BLaER1 (cell line): Measurements from ENCODE around the gene GPATCH1.

ENCODE experiments used
- H3K27ac ChIP-seq: shearing (Covaris generic); formaldehyde crosslinking; 2 replicates; pipeline ENCODE4 v1.8.1; 2022
- H3K27me3 ChIP-seq: shearing (Covaris generic); formaldehyde crosslinking; 2 replicates; pipeline ENCODE4 v1.8.1; 2022
- H3K36me3 ChIP-seq: shearing (Covaris generic); formaldehyde crosslinking; 2 replicates; pipeline ENCODE4 v1.8.1; 2022
- H3K4me1 ChIP-seq: shearing (Covaris generic); formaldehyde crosslinking; 2 replicates; pipeline ENCODE4 v1.8.1; 2022
- H3K4me2 ChIP-seq: shearing (Covaris generic); formaldehyde crosslinking; 2 replicates; pipeline ENCODE4 v1.8.1; 2022
- H3K4me3 ChIP-seq: shearing (Covaris generic); formaldehyde crosslinking; 2 replicates; pipeline ENCODE4 v1.8.1; 2022
- H3K9ac ChIP-seq: shearing (Covaris generic); formaldehyde crosslinking; 2 replicates; pipeline ENCODE4 v1.8.1; 2022
- H3K9me3 ChIP-seq: shearing (Covaris generic); formaldehyde crosslinking; 2 replicates; pipeline ENCODE4 v1.8.1; 2022
- H4K20me1 ChIP-seq: shearing (Covaris generic); formaldehyde crosslinking; 2 replicates; pipeline ENCODE4 v1.8.1; 2022
- Cebpa-rat ChIP-seq: shearing (Covaris generic); IDR thresholded peaks from 2 replicates; pipeline ENCODE4 v1.8.1; 2022

GPATCH1 gene

DNA sequence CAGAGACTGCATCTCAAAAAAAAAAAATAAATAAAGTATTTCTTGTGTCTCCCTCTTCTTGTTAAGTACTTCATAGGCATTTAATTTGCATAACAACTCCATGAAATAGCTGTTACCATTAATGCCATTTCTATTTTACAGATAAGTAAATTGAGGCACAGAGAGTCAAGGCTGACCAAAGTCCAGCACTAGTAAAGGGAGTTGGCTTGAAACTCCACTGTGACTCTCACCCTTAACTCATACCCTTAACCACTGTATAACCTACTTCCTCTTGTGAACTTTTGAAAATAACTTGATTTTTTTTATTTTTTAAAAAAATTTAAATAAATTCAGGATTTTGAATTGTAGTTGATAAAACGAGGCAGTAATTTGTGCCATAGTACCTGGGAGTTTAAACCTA lies 6.0 kb downstream of the GPATCH1 start:
- Histone ChIP-seq H3K4me3 (no peak overlapping the region), H3K36me3 (peaks cover 45% of the 10 kb centered on the region), H3K27me3 (no peaks in the 10 kb centered on the region), H3K9ac (no peak overlapping the region), H3K27ac (no peak overlapping the region), H4K20me1 (no peaks in the 10 kb centered on the region), H3K4me2 (no peak overlapping the region), H3K9me3 (no peaks in the 10 kb centered on the region), H3K4me1 (peaks cover 6% of the 10 kb centered on the region)
- no peak for TF ChIP-seq Cebpa-rat

DNA sequence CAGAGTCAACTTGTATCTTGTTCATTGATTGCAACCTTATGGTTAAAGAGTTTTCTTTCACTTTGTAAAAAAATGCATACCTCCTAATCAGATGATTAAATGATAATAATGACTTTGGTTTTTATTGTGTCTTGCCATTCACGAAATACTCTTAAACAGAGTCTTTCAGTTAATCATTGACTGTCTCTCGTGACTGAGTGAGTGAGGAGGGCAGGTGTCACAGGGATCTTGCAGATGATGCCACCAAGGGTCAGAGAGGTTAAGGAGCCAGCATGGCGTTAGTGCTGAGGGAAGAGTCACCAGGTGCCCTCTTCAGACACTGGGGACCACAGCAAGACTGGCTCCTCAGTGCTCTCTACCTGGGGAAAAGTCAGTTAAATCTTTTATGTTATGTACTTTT lies 8.0 kb downstream of the GPATCH1 start:
- no peak for TF ChIP-seq Cebpa-rat

DNA sequence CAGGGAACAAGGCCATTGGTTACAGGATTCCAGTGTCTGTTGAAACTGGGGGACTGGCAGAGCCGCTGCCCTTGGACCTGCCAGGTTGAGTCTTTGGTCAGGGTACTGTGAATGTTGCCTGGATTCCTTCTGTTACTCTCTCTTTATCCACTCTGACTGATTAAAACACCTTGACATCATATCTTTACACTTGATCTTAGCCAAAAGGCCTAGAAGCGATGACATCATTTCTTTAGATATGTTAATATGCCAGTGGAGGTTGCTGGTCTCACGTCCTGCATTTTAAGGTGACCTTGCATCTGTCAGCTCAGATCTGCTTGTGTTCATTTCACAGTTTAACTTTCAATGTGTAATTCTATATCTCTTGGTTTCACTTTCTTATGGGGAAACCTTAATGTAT lies 9.2 kb downstream of the GPATCH1 start:
- no peaks in the 10 kb centered on the region for H3K4me1 ChIP-seq
- no peaks in the 10 kb centered on the region for H3K9me3 ChIP-seq
- H3K27me3 ChIP-seq: no peaks in the 10 kb centered on the region
- H4K20me1 ChIP-seq: no peaks in the 10 kb centered on the region
- no peak overlapping the region for H3K27ac ChIP-seq
- H3K4me2 ChIP-seq: no peak overlapping the region
- TF ChIP-seq Cebpa-rat: no peak
- no peak overlapping the region for H3K9ac ChIP-seq
- H3K4me3 ChIP-seq: no peak overlapping the region
- H3K36me3 ChIP-seq: peaks cover 75% of the 10 kb centered on the region

More for the DNA sequence above, 8.0 kb downstream of the GPATCH1 start:
- Histone ChIP-seq H3K36me3 (peaks cover 64% of the 10 kb centered on the region), H3K9ac (no peak overlapping the region), H3K27ac (no peak overlapping the region), H3K4me1 (no peaks in the 10 kb centered on the region), H3K9me3 (no peaks in the 10 kb centered on the region), H3K27me3 (no peaks in the 10 kb centered on the region), H3K4me2 (no peak overlapping the region), H3K4me3 (no peak overlapping the region), H4K20me1 (no peaks in the 10 kb centered on the region)

DNA sequence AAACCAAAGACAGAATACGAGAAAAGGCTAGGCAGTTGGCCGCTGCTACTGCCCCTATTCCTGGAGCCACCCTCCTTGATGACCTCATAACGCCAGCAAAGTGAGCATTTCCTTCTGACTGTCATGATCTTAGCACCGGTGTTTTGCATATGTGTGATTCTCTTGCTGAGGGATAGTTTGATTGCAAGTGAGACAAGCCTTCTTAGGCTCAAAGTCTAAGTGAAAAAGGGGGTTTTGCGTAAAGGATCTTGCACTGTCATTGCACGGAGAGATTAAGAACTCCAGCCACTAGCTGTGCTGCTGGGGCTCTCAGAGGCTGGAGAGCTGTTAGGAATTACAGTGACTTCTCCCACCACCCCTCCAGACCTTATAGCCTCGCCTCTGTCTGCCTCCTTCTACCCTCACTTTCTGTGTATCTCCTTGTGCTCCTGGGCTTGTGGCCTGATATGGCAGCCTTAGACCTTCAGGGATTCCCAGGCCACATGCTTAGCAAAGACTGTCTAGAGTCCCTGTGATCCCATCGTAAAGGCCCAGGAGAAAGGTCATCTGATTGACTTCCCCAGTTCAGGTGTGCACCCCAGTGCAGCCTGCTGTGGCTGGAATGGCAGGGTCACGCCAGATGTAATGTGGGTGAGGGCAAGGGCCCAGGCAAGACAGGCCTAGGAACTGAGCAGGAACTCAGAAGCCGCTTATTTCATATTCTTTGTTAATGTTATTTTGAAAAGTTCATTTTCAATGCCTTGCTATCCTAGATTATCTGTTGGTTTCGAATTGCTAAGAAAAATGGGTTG lies 12.6 kb downstream of the GPATCH1 start:
- no peak for TF ChIP-seq Cebpa-rat
- Histone ChIP-seq H3K27me3 (no peaks in the 10 kb centered on the region), H3K27ac (no peak overlapping the region), H3K36me3 (peaks cover 95% of the 10 kb centered on the region), H4K20me1 (no peaks in the 10 kb centered on the region), H3K9me3 (no peaks in the 10 kb centered on the region), H3K4me3 (no peak overlapping the region), H3K4me1 (no peaks in the 10 kb centered on the region), H3K4me2 (no peak overlapping the region), H3K9ac (no peak overlapping the region)

DNA sequence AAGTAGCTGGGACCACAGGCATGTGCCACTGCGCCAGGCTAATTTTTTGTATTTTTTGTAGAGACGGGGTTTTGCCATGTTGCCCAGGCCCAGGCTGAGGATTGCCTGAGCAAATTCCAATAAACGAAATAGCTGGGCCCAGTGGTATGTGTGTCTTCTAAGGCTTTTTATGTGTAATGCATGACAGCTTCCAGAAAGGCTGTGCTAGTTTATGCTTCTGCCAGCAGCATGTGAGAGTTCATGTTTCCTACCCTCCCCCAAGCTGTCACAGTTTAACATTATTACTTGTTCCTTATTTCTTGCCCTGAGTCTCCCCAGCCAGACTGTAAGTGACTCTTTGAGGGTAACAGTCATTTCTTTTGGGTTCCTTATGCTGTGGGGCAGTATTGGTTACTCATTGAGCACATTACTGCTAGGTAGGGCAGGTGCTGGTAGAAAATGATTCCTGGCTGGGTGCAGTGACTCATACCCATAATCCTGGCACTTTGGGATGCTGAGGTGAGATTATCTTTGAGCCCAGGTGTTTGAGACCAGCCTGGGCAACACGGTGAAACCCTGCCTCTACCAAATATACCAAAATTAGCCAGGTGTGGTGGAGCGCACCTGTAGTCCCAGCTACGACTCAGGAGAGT lies 13.6 kb downstream of the GPATCH1 start:
- no peak for TF ChIP-seq Cebpa-rat
- H3K4me3 ChIP-seq: no peak overlapping the region
- H3K4me2 ChIP-seq: no peak overlapping the region
- no peaks in the 10 kb centered on the region for H3K9me3 ChIP-seq
- peaks cover 92% of the 10 kb centered on the region for H3K36me3 ChIP-seq
- H3K4me1 ChIP-seq: no peaks in the 10 kb centered on the region
- no peak overlapping the region for H3K27ac ChIP-seq
- H3K27me3 ChIP-seq: no peaks in the 10 kb centered on the region
- no peak overlapping the region for H3K9ac ChIP-seq
- no peaks in the 10 kb centered on the region for H4K20me1 ChIP-seq

DNA sequence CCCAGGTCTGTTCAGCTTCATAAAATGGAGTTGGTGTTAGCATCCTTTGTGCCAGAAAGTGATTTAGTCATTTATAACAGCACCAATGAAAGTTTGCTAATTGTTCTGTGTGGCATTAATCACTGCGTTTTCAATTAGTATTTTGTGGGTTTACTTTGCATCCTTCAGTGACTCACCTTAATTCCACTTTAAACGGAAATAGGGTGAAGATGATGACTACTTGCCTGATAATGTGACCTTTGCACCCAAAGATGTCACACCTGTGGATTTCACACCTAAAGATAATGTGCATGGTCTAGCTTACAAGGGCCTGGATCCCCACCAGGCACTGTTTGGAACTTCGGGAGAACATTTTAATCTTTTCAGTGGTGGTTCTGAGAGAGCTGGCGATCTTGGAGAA lies 15.0 kb downstream of the GPATCH1 start:
- Histone ChIP-seq H3K9ac (no peak overlapping the region), H3K27ac (no peak overlapping the region), H3K4me2 (no peak overlapping the region), H3K4me1 (no peaks in the 10 kb centered on the region), H3K4me3 (no peak overlapping the region), H4K20me1 (no peaks in the 10 kb centered on the region), H3K27me3 (no peaks in the 10 kb centered on the region), H3K9me3 (no peaks in the 10 kb centered on the region), H3K36me3 (peaks cover 90% of the 10 kb centered on the region)
- TF ChIP-seq Cebpa-rat: no peak

DNA sequence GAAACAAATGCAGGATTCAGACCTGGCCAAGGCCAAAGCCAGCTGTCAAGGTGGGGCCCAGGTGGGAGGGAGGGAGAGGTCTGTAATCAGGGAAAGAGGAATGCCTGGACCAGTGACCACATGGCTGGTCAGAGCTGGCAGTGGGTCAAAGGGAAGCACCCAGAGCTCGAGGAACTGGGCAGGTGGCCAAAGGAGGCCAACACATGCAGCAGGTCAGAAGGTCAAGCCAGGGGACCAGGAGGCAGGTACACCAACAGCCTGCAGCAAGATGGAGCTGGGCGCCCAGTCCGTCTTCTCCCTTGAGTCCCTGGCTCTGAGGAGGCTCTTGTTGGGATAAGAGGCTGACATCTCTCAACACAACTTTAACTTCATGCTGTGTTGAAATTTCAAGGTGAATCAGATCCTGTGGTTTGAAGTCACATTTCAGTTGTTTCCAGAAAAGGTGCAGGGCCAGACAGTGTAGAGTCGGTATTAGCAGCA lies 17.1 kb downstream of the GPATCH1 start:
- H4K20me1 ChIP-seq: no peaks in the 10 kb centered on the region
- no peak overlapping the region for H3K4me2 ChIP-seq
- H3K9ac ChIP-seq: no peak overlapping the region
- peaks cover 92% of the 10 kb centered on the region for H3K36me3 ChIP-seq
- TF ChIP-seq Cebpa-rat: no peak
- no peaks in the 10 kb centered on the region for H3K9me3 ChIP-seq
- H3K4me1 ChIP-seq: no peaks in the 10 kb centered on the region
- H3K4me3 ChIP-seq: no peak overlapping the region
- H3K27me3 ChIP-seq: no peaks in the 10 kb centered on the region
- no peak overlapping the region for H3K27ac ChIP-seq

DNA sequence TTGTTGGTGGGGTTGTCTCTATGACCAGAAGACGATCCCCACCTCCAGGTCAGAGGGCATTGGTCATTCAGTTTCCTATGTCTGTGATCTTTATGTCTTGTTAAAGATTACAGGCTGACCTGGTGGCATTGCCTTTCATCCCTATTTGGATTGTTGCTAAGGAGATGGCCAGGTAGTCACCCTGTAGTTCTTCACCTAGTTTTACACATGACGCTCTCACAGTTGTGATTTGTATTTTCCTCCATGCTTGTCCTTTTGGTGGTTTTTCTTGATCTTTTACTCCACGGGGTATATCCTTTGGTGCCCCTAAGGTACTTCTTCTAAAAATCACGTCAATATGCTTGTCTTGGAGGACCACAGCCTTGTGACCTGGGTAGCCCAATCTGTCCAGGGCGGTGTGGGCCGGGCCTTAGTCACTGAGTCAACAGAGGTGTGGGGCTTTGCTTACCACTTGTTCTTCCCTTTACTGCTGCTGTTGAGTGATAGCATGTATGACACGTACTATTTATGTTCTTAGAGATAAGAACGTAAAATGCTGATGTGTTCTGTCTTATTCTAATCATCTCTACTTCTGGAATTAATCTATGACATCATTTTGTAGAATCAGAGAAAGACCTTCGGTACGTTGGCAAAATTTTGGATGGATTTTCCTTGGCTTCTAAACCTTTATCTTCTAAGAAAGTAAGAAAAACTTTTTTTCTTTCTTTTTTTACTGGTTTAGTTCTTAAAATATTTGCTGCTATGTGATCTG lies 20.1 kb downstream of the GPATCH1 start:
- Histone ChIP-seq H4K20me1 (no peaks in the 10 kb centered on the region), H3K4me2 (no peak overlapping the region), H3K4me1 (no peaks in the 10 kb centered on the region), H3K27ac (no peak overlapping the region), H3K9ac (no peak overlapping the region), H3K9me3 (no peaks in the 10 kb centered on the region), H3K36me3 (peaks cover 82% of the 10 kb centered on the region), H3K27me3 (no peaks in the 10 kb centered on the region), H3K4me3 (no peak overlapping the region)
- TF ChIP-seq Cebpa-rat: no peak

DNA sequence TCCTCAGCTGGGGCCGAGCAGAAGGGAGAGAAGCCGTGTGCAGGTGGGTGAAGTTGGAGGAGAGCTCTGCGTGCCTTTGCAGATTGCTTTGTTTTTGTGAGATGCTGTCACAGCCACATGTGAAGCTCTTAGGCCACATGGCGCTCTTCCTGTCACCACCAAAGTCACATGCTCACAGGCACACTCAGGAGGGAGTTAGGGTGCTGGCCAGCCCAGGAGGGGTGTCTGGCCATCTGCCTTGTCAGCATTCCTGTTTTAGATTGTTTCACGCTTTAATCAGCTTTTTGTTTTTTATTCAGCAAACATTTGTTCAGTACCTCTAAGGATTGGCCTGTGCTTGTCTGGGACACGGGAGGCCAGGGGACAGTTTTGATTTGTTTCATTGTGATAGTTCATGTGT lies 21.9 kb downstream of the GPATCH1 start:
- H3K27me3 ChIP-seq: no peaks in the 10 kb centered on the region
- H3K9me3 ChIP-seq: no peaks in the 10 kb centered on the region
- no peak overlapping the region for H3K4me2 ChIP-seq
- TF ChIP-seq Cebpa-rat: no peak
- no peak overlapping the region for H3K4me3 ChIP-seq
- no peak overlapping the region for H3K9ac ChIP-seq
- peaks cover 84% of the 10 kb centered on the region for H3K36me3 ChIP-seq
- H3K27ac ChIP-seq: no peak overlapping the region
- H3K4me1 ChIP-seq: no peaks in the 10 kb centered on the region
- H4K20me1 ChIP-seq: no peaks in the 10 kb centered on the region

DNA sequence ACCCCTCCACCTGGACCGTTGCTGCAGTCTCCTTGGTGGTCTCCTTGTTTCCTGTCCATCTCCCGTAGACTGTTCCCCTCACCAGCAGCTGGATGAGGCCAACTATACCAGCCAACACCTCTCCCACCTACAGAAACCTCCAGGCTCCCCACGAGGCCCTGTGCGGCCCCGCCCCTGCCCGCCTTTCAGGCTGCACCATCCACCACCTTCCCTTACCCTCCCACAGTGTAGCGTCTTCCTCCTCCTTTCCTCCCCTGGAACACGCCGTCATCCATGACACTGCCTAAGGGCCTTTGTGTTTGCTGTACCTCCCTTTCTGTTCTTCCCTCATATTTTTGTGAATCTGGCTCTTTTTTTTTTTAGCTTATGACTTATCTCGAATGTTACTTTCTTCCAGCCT lies 27.2 kb downstream of the GPATCH1 start:
- H4K20me1 ChIP-seq: no peaks in the 10 kb centered on the region
- H3K4me3 ChIP-seq: no peak overlapping the region
- no peaks in the 10 kb centered on the region for H3K4me1 ChIP-seq
- H3K4me2 ChIP-seq: no peak overlapping the region
- no peak for TF ChIP-seq Cebpa-rat
- no peak overlapping the region for H3K27ac ChIP-seq
- no peak overlapping the region for H3K9ac ChIP-seq
- H3K9me3 ChIP-seq: no peaks in the 10 kb centered on the region
- peaks cover 90% of the 10 kb centered on the region for H3K36me3 ChIP-seq
- H3K27me3 ChIP-seq: no peaks in the 10 kb centered on the region
